IMR-90 (cell line): ENCODE data around the gene COL27A1. TPM values are rescaled to one million over a fixed set of nuclear protein-coding genes. Genes with fewer than 3 reads are reported as not detected.
A peak's percentile ranks its signal among the peaks of the same experiment; 100 is the strongest.

Experiments used
- ATAC-seq: fragments of 200-7000 bp; cut with Tn5 transposase; 2 replicates; pipeline ENCODE4 v1.9.1; 2020; ENCODE audit warnings: low read depth, mild to moderate bottlenecking, moderate library complexity
- BruUV-seq: library from RNA; stranded (reverse); fragments of 400-500 nt; replicated peaks from 2 replicates; lab custom pipeline; 2021; lab: Mats Ljungman, UMichigan
- CTCF ChIA-PET: fragments of 300-600 bp; formaldehyde crosslinking; extraction: SDS; loops from one replicate; lab custom pipeline; 2021; ENCODE audit warnings: antibody characterized with exemption; lab: Yijun Ruan, JAX
- POLR2A ChIA-PET: fragments of 300-600 bp; sonication (Branson Sonifier 250); formaldehyde crosslinking; loops from one replicate; lab custom pipeline; 2022; ENCODE audit warnings: antibody characterized with exemption; ENCODE audit not compliant: unreplicated experiment; lab: Charles Lee
- DNase-seq: peaks from one replicate; pipeline ENCODE4 v3.0.0; 2013
- H2AFZ ChIP-seq: replicated peaks from 2 replicates; pipeline ENCODE3; 2013; ENCODE audit warnings: low read length, mild to moderate bottlenecking; ENCODE audit not compliant: poor library complexity
- H2AK5ac ChIP-seq: 2 replicates; pipeline ENCODE4 v1.6.1; 2013; ENCODE audit warnings: low read depth, low read length, inconsistent platforms
- H2AK9ac ChIP-seq: replicated peaks from 2 replicates; pipeline ENCODE3; 2013; ENCODE audit warnings: mild to moderate bottlenecking, low read depth, low read length, moderate library complexity; ENCODE audit not compliant: poor library complexity
- H2BK120ac ChIP-seq: 2 replicates; pipeline ENCODE4 v1.6.1; 2013; ENCODE audit warnings: low read depth, low read length, inconsistent platforms
- H2BK15ac ChIP-seq: 3 replicates; pipeline ENCODE4 v1.6.1; 2013; ENCODE audit warnings: low read depth, low read length, inconsistent platforms
- H2BK20ac ChIP-seq: 2 replicates; pipeline ENCODE4 v1.6.1; 2013; ENCODE audit warnings: low read depth, mild to moderate bottlenecking, inconsistent platforms, low read length, moderate library complexity
- H2BK5ac ChIP-seq: 2 replicates; pipeline ENCODE4 v1.6.1; 2013; ENCODE audit warnings: mild to moderate bottlenecking, low read depth, low read length, inconsistent platforms; ENCODE audit not compliant: poor library complexity, severe bottlenecking
- H3K14ac ChIP-seq: replicated peaks from 2 replicates; pipeline ENCODE4 v1.6.1; 2013; ENCODE audit warnings: low read depth, low read length, inconsistent platforms
- H3K18ac ChIP-seq: 2 replicates; pipeline ENCODE4 v1.6.1; 2013; ENCODE audit warnings: low read depth, low read length, control low read depth
- H3K23ac ChIP-seq: 2 replicates; pipeline ENCODE4 v1.6.1; 2013; ENCODE audit warnings: low read depth, low read length, inconsistent platforms
- H3K27ac ChIP-seq: 2 replicates; pipeline ENCODE4 v1.5.1; 2013; ENCODE audit warnings: mild to moderate bottlenecking, control low read depth, low read length; ENCODE audit not compliant: insufficient read depth
- H3K27me3 ChIP-seq: 2 replicates; pipeline ENCODE4 v1.6.1; 2013; ENCODE audit warnings: low read length; ENCODE audit not compliant: control insufficient read depth, insufficient read depth
- H3K36me3 ChIP-seq: 2 replicates; pipeline ENCODE4 v1.6.1; 2013; ENCODE audit warnings: low read length, mixed read lengths; ENCODE audit not compliant: control insufficient read depth, insufficient read depth
- H3K4ac ChIP-seq: 2 replicates; pipeline ENCODE4 v1.6.1; 2013; ENCODE audit warnings: low read depth, low read length, inconsistent platforms
- H3K4me1 ChIP-seq: 2 replicates; pipeline ENCODE4 v1.6.1; 2013; ENCODE audit warnings: low read length, mixed read lengths; ENCODE audit not compliant: control insufficient read depth, insufficient read depth
- H3K4me2 ChIP-seq: 2 replicates; pipeline ENCODE4 v1.6.1; 2013; ENCODE audit warnings: low read depth, mild to moderate bottlenecking, control low read depth, low read length, moderate library complexity
- H3K4me3 ChIP-seq: 2 replicates; pipeline ENCODE4 v1.5.1; 2013; ENCODE audit warnings: low read depth, mild to moderate bottlenecking, control low read depth, low read length, moderate library complexity; ENCODE audit not compliant: insufficient read depth
- H3K56ac ChIP-seq: 2 replicates; pipeline ENCODE4 v1.6.1; 2013; ENCODE audit warnings: low read length, inconsistent platforms; ENCODE audit not compliant: insufficient read depth; ENCODE audit errors: extremely low read depth
- H3K79me1 ChIP-seq, 2 experiments: 2 replicates each; pipeline ENCODE4 v1.6.1; 2013; ENCODE audit warnings: low read length in 2 of 2, inconsistent platforms in 1 of 2, low read depth in 1 of 2
- H3K9ac ChIP-seq: 2 replicates; pipeline ENCODE4 v1.6.1; 2013; ENCODE audit warnings: low read depth, low read length, control low read depth
- H3K9me1 ChIP-seq: 2 replicates; pipeline ENCODE4 v1.6.1; 2013; ENCODE audit warnings: low read length, inconsistent platforms; ENCODE audit not compliant: insufficient read depth
- H3K9me3 ChIP-seq: 2 replicates; pipeline ENCODE4 v1.6.1; 2013; ENCODE audit warnings: low read length; ENCODE audit not compliant: control insufficient read depth, insufficient read depth
- H4K20me1 ChIP-seq: 2 replicates; pipeline ENCODE4 v1.6.1; 2013; ENCODE audit warnings: low read length, inconsistent platforms; ENCODE audit not compliant: insufficient read depth
- H4K5ac ChIP-seq: 2 replicates; pipeline ENCODE4 v1.6.1; 2013; ENCODE audit warnings: mild to moderate bottlenecking, low read depth, low read length, control low read depth
- H4K8ac ChIP-seq, 2 experiments: 2 replicates each; pipeline ENCODE4 v1.6.1; 2013; ENCODE audit warnings: low read depth in 2 of 2, low read length in 2 of 2, control low read depth in 1 of 2, inconsistent platforms in 1 of 2
- H4K91ac ChIP-seq: 2 replicates; pipeline ENCODE4 v1.6.1; 2013; ENCODE audit warnings: low read depth, low read length, inconsistent platforms; ENCODE audit not compliant: insufficient read depth
- CEBPB ChIP-seq: IDR thresholded peaks from 2 replicates; pipeline ENCODE4 v1.6.1; 2012; ENCODE audit warnings: low read depth, low read length, improper control_type of control experiment
- MAZ ChIP-seq: IDR thresholded peaks from 2 replicates; pipeline ENCODE4 v1.6.1; 2012; ENCODE audit warnings: low read depth, mild to moderate bottlenecking, low read length, improper control_type of control experiment, moderate library complexity, borderline replicate concordance
- POLR2A ChIP-seq: IDR thresholded peaks from 2 replicates; pipeline ENCODE4 v1.6.1; 2012; ENCODE audit warnings: mild to moderate bottlenecking, low read depth, low read length
- RCOR1 ChIP-seq: IDR thresholded peaks from 2 replicates; pipeline ENCODE4 v1.6.1; 2012; ENCODE audit warnings: mild to moderate bottlenecking, low read length, improper control_type of control experiment; ENCODE audit not compliant: insufficient replicate concordance
- USF2 ChIP-seq: fragments of 150-350 bp; IDR thresholded peaks from 2 replicates; pipeline ENCODE4 v1.6.1; 2017; ENCODE audit warnings: mild to moderate bottlenecking, antibody characterized with exemption, low read length, low read depth
- WGBS, 2 experiments: methylation state at CpG; one replicate each; pipeline versions ENCODE4 v1.1.5 to v1.1.7; 2013; ENCODE audit warnings: missing lambda C conversion rate in 2 of 2; ENCODE audit not compliant: insufficient read length in 1 of 2; ENCODE audit errors: extremely low coverage in 2 of 2; 5-methylcytosine and 5-hydroxymethylcytosine counted together
- dilution Hi-C: fragments of 300-500 bp; cut with HindIII; formaldehyde crosslinking; loops from one replicate; pipeline ENCODE4 v1.14.3; 2018; ENCODE audit warnings: low sequenced_read_pairs; ENCODE audit not compliant: unreplicated experiment
- in situ Hi-C: fragments of 300-500 bp; cut with MboI; formaldehyde crosslinking; loops from 3 replicates; pipeline ENCODE4 v1.14.3; 2019; ENCODE audit warnings: low sequenced_read_pairs, inconsistent platforms, mixed read lengths
- intact Hi-C: fragments of 100-400 bp; cut with micrococcal nuclease; formaldehyde crosslinking; loops from 2 replicates; pipeline ENCODE4 v1.10.0; 2022
- polyA plus RNA-seq, 3 experiments: library from polyadenylated mRNA; depleted of rRNA; stranded (reverse); fragments of >200 nt; gene quantifications; 2 replicates each; pipeline ENCODE4 v1.2.3, GENCODE V29; 2012; ENCODE audit warnings: low replicate concordance in 1 of 3
- total RNA-seq: library from RNA; depleted of rRNA; stranded (reverse); fragments of >200 nt; gene quantifications from 2 replicates; pipeline ENCODE4 v1.2.3, GENCODE V29; 2012

Gene COL27A1
- total and polyA plus RNA-seq, 2 of the 4 experiments (the other 2 are of a cell fraction) = 3.2 to 18.3 TPM

- TF ChIP-seq POLR2A = no peak
- TF ChIP-seq MAZ = peak; percentile 86
- no peak for TF ChIP-seq RCOR1
Measured at GRCh38 chr9:114285166-114285867, 130.0 kb downstream of the COL27A1 start (continued).

- in situ Hi-C loops = loop anchor here (5.0 kb wide), 1 partner anchor 124 kb away; no protein-coding TSS in a partner anchor
- H3K4me3 ChIP-seq = no peak overlapping the region
- H2BK5ac ChIP-seq = no peak overlapping the region
- WGBS, 2 experiments = no CpG with 5 or more reads among the region's 10 CpGs
- no peak overlapping the region for H3K9ac ChIP-seq
- peak overlapping the region; percentile 89 for H2AK5ac ChIP-seq
- no TSS peak for BruUV-seq
- CTCF ChIA-PET = interaction anchor here (0.8 kb wide), 1 partner anchor 176 kb away, joined by 3 read pairs; no protein-coding TSS in a partner anchor
- H3K9me1 ChIP-seq = peaks cover 30% of the 10 kb centered on the region
- H2BK15ac ChIP-seq = peak overlapping the region; percentile 56; the same call in 1 of the 3 replicates
- POLR2A ChIA-PET = no interaction called here
- 0 out of 2 replicates have a peak overlapping the region, but pooled peaks have one; percentile 12 for H3K18ac ChIP-seq
- intact Hi-C loops = no loop called here
- peak overlapping the region; percentile 83; the same call in 1 of the 2 replicates for H3K14ac ChIP-seq
- H4K5ac ChIP-seq = 0 out of 2 replicates have a peak overlapping the region, but pooled peaks have one; percentile 26
- no peaks in the 10 kb centered on the region for H4K20me1 ChIP-seq
- no peak overlapping the region for H3K56ac ChIP-seq
- TF ChIP-seq USF2 (no peak), RCOR1 (no peak), CEBPB (no peak)
- H2BK120ac ChIP-seq = peak overlapping the region; percentile 91
- ATAC-seq (no peak), DNase-seq (no peak)
- dilution Hi-C loops = no loop called here
- H3K79me1 ChIP-seq = peaks cover 0 to 25% of the 10 kb centered on the region in 2 experiments; a peak in 2 of 4 replicates
- no peaks in the 10 kb centered on the region for H3K9me3 ChIP-seq
- peaks cover 6% of the 10 kb centered on the region; the same call in 1 of the 2 replicates for H3K36me3 ChIP-seq
- peak overlapping the region in 1 of 2 experiments; percentile 62; a peak in 1 of 4 replicates for H4K8ac ChIP-seq
- no peaks in the 10 kb centered on the region for H3K27me3 ChIP-seq
- H4K91ac ChIP-seq = peak overlapping the region; percentile 70; the same call in 1 of the 2 replicates
- peak overlapping the region; percentile 76 for H2BK20ac ChIP-seq
- H3K23ac ChIP-seq = peak overlapping the region; percentile 87; the same call in 1 of the 2 replicates
- H3K4me2 ChIP-seq = no peak overlapping the region
- H2AFZ ChIP-seq = no peak overlapping the region
- peaks cover 26% of the 10 kb centered on the region for H3K4me1 ChIP-seq
- no peak overlapping the region for H3K27ac ChIP-seq
- H2AK9ac ChIP-seq = peak overlapping the region; percentile 94
- H3K4ac ChIP-seq = peak overlapping the region; percentile 85
Measured at GRCh38 chr9:114286146-114286679, 130.9 kb downstream of the COL27A1 start.
